Naive B cell (primary cell): Measurements from ENCODE around the gene SWI5. TPM values are rescaled to one million over a fixed set of nuclear protein-coding genes. Genes with fewer than 3 reads are reported as not detected.
A peak's percentile ranks its signal among the peaks of the same experiment; 100 is the strongest.
"Not testable (repeated sequence)": the region's sequence is repeated elsewhere in the genome, so short reads cannot be mapped to it uniquely, and the experiment has no call there.

Experiments used
- ATAC-seq, 2 donors: fragments of 150-1000 bp; cut with Tn5 transposase; 2 replicates each; pipeline ENCODE4 v1.10.0; 2021; ENCODE audit warnings: low read depth in 2 of 2, mild to moderate bottlenecking in 2 of 2, moderate library complexity in 2 of 2
- DNase-seq: peaks from one replicate; pipeline ENCODE4 v3.0.0; 2022
- H3K27ac Mint-ChIP-seq, 6 donors: one replicate each; pipeline ENCODE4 v1.8.0; 2020 to 2022; ENCODE audit warnings: mild to moderate bottlenecking in 6 of 6, mixed read lengths in 6 of 6, moderate library complexity in 5 of 6, inconsistent platforms in 2 of 6
- H3K27me3 Mint-ChIP-seq, 3 donors: one replicate each; pipeline ENCODE4 v1.8.0; 2021 to 2022; ENCODE audit warnings: mixed read lengths in 3 of 3, mild to moderate bottlenecking in 1 of 3
- H3K36me3 Mint-ChIP-seq, 2 donors: one replicate each; pipeline ENCODE4 v1.8.0; 2020 to 2022; ENCODE audit warnings: mixed read lengths in 2 of 2, inconsistent platforms in 1 of 2, mild to moderate bottlenecking in 1 of 2
- H3K4me1 Mint-ChIP-seq, 3 donors: one replicate each; pipeline ENCODE4 v1.8.0; 2020 to 2022; ENCODE audit warnings: mixed read lengths in 3 of 3, inconsistent platforms in 1 of 3, mild to moderate bottlenecking in 1 of 3, moderate library complexity in 1 of 3
- H3K4me3 Mint-ChIP-seq, 8 donors: one replicate each; pipeline ENCODE4 v1.8.0; 2020 to 2022; ENCODE audit warnings: mild to moderate bottlenecking in 8 of 8, mixed read lengths in 8 of 8, moderate library complexity in 8 of 8, inconsistent platforms in 2 of 8
- H3K9me3 Mint-ChIP-seq, 7 donors: one replicate each; pipeline ENCODE4 v1.8.0; 2020 to 2022; ENCODE audit warnings: mixed read lengths in 7 of 7, mild to moderate bottlenecking in 5 of 7, inconsistent platforms in 2 of 7, moderate library complexity in 1 of 7
- polyA plus RNA-seq, 6 donors: library from polyadenylated mRNA; unstranded; fragments of 300-500 nt; fragmentation: Illumina TruSeq; gene quantifications; one replicate each; pipeline ENCODE4 v1.2.3, GENCODE V29; 2021; ENCODE audit warnings: low read depth in 6 of 6

SWI5 gene
- 10 to 100 TPM; 22.6 to 33.7 (median 26.3) TPM for polyA plus RNA-seq

- ATAC-seq (peak; percentile 95 to 96), DNase-seq (peak; percentile 99)
- peaks cover 19 to 38% (median 36%) of the 10 kb centered on the region in 3 donors for H3K4me1 Mint-ChIP-seq
- peak within 1 kb of the TSS; percentile 97 to 99 (median 98) for H3K27ac Mint-ChIP-seq
- no peaks in the 10 kb centered on the region for H3K27me3 Mint-ChIP-seq
- no peaks in the 10 kb centered on the region for H3K36me3 Mint-ChIP-seq
- H3K4me3 Mint-ChIP-seq: peak within 1 kb of the TSS; percentile 86 to 98 (median 97)
- no peaks in the 10 kb centered on the region for H3K9me3 Mint-ChIP-seq
These were observed at the start of gene SWI5 for GRCh38 chr9:128276008-128276573. Gene SWI5 (plus strand): TSS chr9:128276276.

GRCh38 chr9:128226412-128226801, 49.7 kb upstream of the SWI5 start:
- ATAC-seq (no peak), DNase-seq (no peak)
- peaks cover 0 to 21% (median 4%) of the 10 kb centered on the region in 3 donors for H3K27me3 Mint-ChIP-seq
- H3K9me3 Mint-ChIP-seq: no peaks in the 10 kb centered on the region
- H3K36me3 Mint-ChIP-seq: no peaks in the 10 kb centered on the region
- H3K27ac Mint-ChIP-seq: no peak overlapping the region
- H3K4me3 Mint-ChIP-seq: no peak overlapping the region
- no peaks in the 10 kb centered on the region for H3K4me1 Mint-ChIP-seq

- not testable (repeated sequence) for ATAC-seq, H3K27ac Mint-ChIP-seq, DNase-seq, H3K36me3 Mint-ChIP-seq, H3K4me3 Mint-ChIP-seq, H3K4me1 Mint-ChIP-seq, H3K9me3 Mint-ChIP-seq
- H3K27me3 Mint-ChIP-seq: peaks cover under 1 to 17% (median 4%) of the 10 kb centered on the region in 3 donors
These were observed 45.2 kb upstream of the SWI5 start for GRCh38 chr9:128230897-128231296.

GRCh38 chr9:128231638-128232527, 44.2 kb upstream of the SWI5 start:
- DNase-seq (no peak), ATAC-seq (no peak)
- Mint-ChIP-seq H3K4me3 (no peak overlapping the region), H3K9me3 (no peaks in the 10 kb centered on the region), H3K27ac (peak overlapping the region in 1 of 6 donors; percentile 28), H3K36me3 (no peaks in the 10 kb centered on the region), H3K27me3 (peaks cover 4 to 17% (median 9%) of the 10 kb centered on the region in 3 donors), H3K4me1 (peaks cover 0 to 4% (median 0%) of the 10 kb centered on the region in 3 donors)

GRCh38 chr9:128232528-128233428, 43.3 kb upstream of the SWI5 start:
- H3K9me3 Mint-ChIP-seq: no peaks in the 10 kb centered on the region
- H3K36me3 Mint-ChIP-seq: no peaks in the 10 kb centered on the region
- DNase-seq (no peak), ATAC-seq (no peak)
- H3K27me3 Mint-ChIP-seq: peaks cover 4 to 17% (median 9%) of the 10 kb centered on the region in 3 donors
- peaks cover 0 to 4% (median 0%) of the 10 kb centered on the region in 3 donors for H3K4me1 Mint-ChIP-seq
- H3K4me3 Mint-ChIP-seq: no peak overlapping the region
- H3K27ac Mint-ChIP-seq: no peak overlapping the region

GRCh38 chr9:128233817-128234406, 42.2 kb upstream of the SWI5 start:
- ATAC-seq (no peak), DNase-seq (no peak)
- Mint-ChIP-seq H3K4me1 (peaks cover 0 to 4% (median 0%) of the 10 kb centered on the region in 3 donors), H3K27me3 (peaks cover 7 to 21% (median 9%) of the 10 kb centered on the region in 3 donors), H3K36me3 (no peaks in the 10 kb centered on the region), H3K4me3 (no peak overlapping the region), H3K27ac (no peak overlapping the region), H3K9me3 (no peaks in the 10 kb centered on the region)

GRCh38 chr9:128242124-128242523, 34.0 kb upstream of the SWI5 start:
- Mint-ChIP-seq H3K4me3 (no peak overlapping the region), H3K9me3 (no peaks in the 10 kb centered on the region), H3K27ac (peak overlapping the region in 1 of 6 donors; percentile 76), H3K36me3 (no peaks in the 10 kb centered on the region), H3K27me3 (peaks cover 16 to 44% (median 42%) of the 10 kb centered on the region in 3 donors), H3K4me1 (peaks cover 4 to 20% (median 16%) of the 10 kb centered on the region in 3 donors)
- DNase-seq: no peak
- no peak for ATAC-seq

- no peaks in the 10 kb centered on the region for H3K36me3 Mint-ChIP-seq
- ATAC-seq: no peak
- H3K27me3 Mint-ChIP-seq: peaks cover 16 to 44% (median 42%) of the 10 kb centered on the region in 3 donors
- H3K4me1 Mint-ChIP-seq: peaks cover 4 to 20% (median 16%) of the 10 kb centered on the region in 3 donors
- H3K27ac Mint-ChIP-seq: no peak overlapping the region
- no peak overlapping the region for H3K4me3 Mint-ChIP-seq
- no peak for DNase-seq
- H3K9me3 Mint-ChIP-seq: no peaks in the 10 kb centered on the region
These were observed 33.3 kb upstream of the SWI5 start for GRCh38 chr9:128242828-128243214.

- ATAC-seq (no peak), DNase-seq (no peak)
- Mint-ChIP-seq H3K9me3 (no peaks in the 10 kb centered on the region), H3K36me3 (no peaks in the 10 kb centered on the region), H3K4me3 (peak overlapping the region in 1 of 8 donors; percentile 60), H3K27ac (no peak overlapping the region), H3K4me1 (peaks cover 4 to 20% (median 16%) of the 10 kb centered on the region in 3 donors), H3K27me3 (peaks cover 16 to 44% (median 42%) of the 10 kb centered on the region in 3 donors)
These were observed 32.7 kb upstream of the SWI5 start for GRCh38 chr9:128243215-128244018.

GRCh38 chr9:128244091-128244836, 31.8 kb upstream of the SWI5 start:
- ATAC-seq: no peak
- Mint-ChIP-seq H3K9me3 (no peaks in the 10 kb centered on the region), H3K27me3 (peaks cover 12 to 37% (median 36%) of the 10 kb centered on the region in 3 donors), H3K4me1 (peaks cover 9 to 20% (median 16%) of the 10 kb centered on the region in 3 donors), H3K36me3 (no peaks in the 10 kb centered on the region), H3K27ac (peak overlapping the region in 3 of 6 donors; percentile 3 to 73 (median 47)), H3K4me3 (peak overlapping the region in 1 of 8 donors; percentile 10)
- DNase-seq: no peak

GRCh38 chr9:128244837-128245231, 31.2 kb upstream of the SWI5 start:
- ATAC-seq (peak; percentile 56 to 60), DNase-seq (peak; percentile 29)
- peaks cover 11 to 36% (median 33%) of the 10 kb centered on the region in 3 donors for H3K27me3 Mint-ChIP-seq
- no peak overlapping the region for H3K4me3 Mint-ChIP-seq
- no peaks in the 10 kb centered on the region for H3K36me3 Mint-ChIP-seq
- H3K27ac Mint-ChIP-seq: peak overlapping the region in 1 of 6 donors; percentile 47
- H3K9me3 Mint-ChIP-seq: no peaks in the 10 kb centered on the region
- peaks cover 13 to 25% (median 16%) of the 10 kb centered on the region in 3 donors for H3K4me1 Mint-ChIP-seq
